GM18873 (cell line): Measurements from ENCODE around the gene GBX2.

Experiments
- ATAC-seq: cut with Tn5 transposase; IDR thresholded peaks from one replicate; pipeline ENCODE4 v1.9.1; 2021; ENCODE audit warnings: mild to moderate bottlenecking, moderate library complexity, moderate number of reproducible peaks; ENCODE audit not compliant: unreplicated experiment, low FRiP score

GBX2 gene

GRCh38 chr2:236184701-236185100 is 16.5 kb upstream of the GBX2 start:
- ATAC-seq: no peak

- no peak for ATAC-seq
Observed at GRCh38 chr2:236180831-236181453, 12.8 kb upstream of the GBX2 start.

DNA sequence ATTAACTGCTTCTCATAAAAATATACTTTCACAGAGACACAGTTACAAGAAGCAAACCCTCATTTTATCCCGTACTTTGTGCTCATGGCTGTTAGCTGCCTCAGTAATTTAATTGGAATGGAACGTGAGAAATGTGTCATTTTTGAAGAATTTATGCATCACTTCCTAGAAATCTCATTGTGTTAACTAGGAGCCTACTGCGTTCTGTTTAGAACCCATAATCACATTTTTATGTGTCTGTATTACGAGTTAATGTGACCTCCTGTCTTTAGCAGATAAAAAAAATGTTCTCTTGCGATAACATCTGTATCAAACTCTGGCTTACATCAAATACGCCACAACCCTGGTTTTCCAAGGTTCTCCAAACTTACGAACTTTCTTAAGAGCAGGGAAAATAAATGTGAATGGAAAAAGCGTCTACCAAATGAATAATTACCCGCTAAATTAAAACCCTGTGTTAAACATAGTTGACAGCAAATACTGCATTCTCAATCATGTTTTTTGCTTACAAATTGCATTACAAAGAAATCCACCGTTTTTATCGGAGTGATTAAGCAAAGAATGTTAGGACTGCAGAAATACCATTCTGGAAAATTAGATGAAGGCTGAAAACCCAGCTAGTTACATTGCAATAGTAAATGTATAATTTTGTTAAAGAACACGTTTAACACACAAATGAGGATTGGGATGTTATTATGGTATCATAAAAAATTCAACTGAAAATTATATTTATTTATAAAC is 12.1 kb upstream of the GBX2 start:
- no peak for ATAC-seq

GRCh38 chr2:236179236-236180075 is 11.3 kb upstream of the GBX2 start:
- ATAC-seq: no peak

- ATAC-seq: no peak
Observed at GRCh38 chr2:236178890-236179235, 10.7 kb upstream of the GBX2 start.

DNA sequence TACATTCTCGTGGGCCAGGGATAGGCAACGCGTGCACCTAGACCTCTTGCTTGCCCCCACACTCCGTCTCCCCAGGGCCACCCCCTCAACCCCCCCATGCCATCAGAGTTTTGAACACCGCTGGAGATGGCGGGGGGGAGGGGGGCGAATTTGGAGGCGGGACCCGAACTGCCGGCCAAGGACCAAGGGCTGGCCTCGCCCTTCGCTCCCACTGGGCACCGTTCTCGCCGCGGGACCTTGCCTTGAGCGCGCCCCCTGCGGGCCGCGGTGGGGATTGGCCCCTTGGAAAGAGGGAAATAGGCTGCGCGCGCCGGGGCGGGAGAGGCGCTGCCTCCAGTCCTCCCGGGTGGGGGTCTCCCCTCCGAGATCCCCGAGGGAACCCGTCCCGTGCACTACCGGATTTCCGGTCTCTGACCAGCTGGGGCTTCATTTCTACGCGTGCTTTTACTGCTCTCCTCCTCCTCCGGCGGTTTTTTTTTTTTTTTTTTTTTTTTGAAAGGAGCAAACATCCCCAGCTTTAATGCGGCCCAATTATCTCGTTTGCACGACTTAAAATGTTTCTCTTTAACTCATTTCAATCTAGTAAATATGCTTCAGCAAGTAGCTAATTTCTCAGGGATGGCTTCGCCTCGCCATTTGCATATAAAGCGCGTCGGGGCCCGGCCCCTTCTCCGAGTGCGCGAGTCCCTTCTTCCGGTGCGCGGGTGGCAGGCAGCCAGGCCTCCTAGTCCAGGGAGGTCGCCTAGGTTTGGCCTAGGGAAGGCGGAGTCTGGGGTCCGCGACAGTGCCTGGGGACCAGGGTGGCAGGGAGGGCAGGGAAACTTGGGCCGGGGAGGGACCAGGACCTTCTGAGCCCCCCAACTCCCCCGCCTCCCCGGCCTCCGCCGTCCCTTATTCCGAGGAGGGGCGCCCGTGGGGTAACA is 10.0 kb upstream of the GBX2 start:
- no peak for ATAC-seq

DNA sequence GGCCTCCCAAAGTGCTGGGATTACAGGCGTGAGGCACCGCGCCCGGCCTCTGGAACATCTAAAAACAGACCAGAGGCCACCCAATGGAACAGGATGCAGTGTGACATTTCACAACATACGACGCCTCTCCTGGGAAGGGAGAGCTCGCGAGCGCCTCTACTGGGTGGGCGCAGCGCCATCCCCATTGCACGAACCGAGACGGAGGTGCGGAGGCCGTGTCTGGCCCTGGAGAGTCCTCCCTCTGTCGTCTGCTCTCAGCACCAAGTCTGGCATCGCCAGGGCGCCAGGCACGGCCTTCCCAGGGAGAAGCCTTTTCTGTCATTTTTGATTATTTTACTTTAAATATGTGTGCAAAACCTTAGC is 9.4 kb upstream of the GBX2 start:
- no peak for ATAC-seq

GRCh38 chr2:236176951-236177350 is 8.8 kb upstream of the GBX2 start:
- ATAC-seq: no peak

DNA sequence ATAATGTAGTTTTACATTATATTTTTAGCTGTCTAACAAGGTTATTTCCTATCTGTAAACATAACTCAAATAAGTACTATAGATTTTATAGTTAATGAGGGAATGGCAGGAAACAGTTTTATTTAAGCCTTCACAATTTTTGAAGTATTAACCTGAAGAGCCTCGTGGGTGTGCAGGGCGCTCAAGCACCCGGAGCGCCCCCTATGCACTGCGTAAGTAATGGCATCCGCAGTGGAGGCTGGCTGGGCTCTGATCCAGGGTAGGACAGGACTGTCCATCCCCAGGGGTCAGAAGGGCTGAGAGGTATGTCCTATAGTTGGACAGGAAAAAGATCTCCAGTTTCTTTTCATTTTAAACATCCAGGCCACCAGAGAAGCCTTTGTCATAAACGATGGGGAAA is 8.2 kb upstream of the GBX2 start:
- no peak for ATAC-seq

- ATAC-seq: no peak
Observed at GRCh38 chr2:236175548-236176150, 7.5 kb upstream of the GBX2 start.

DNA sequence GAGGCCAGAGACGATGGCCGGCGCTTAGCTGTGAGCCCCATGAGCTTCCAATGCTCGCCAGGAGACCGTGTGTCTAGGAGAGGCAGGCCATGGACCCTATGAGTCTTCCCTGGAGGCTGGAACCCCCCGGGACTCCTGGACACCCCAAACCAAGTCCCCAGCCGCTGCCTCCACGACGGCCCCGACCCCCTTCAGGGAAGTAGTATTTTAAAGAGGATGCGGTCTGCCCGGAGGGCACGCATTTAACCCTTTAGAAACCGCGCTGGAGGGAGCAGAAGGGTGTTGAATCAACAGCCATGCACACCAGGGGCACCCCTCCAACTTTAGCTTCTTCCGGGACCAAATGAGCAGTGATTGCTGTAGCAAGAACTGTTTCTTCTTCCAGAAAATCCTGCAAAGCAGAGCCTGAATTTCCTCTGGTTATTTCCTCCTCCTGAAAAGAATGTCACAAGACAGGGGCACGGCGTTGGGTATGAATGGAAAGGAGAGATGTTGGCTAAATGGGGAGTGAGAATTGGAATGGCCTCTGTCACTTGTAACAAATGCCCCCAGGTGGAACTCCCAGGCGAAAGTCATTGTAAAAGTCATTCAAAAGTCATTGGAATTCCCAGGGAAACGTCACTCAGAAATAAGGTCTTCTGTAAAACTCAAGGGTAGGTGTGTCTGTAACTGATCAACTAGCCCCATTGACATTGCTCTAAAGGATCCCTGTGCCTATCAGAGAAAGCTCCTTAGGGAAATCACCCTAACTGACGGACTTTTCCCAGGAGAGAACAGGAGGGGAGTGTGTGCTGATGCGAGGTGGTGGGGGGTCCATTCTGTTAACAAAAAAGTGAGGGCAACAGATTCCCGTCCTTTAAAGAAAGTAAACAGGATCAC is 5.8 kb upstream of the GBX2 start:
- no peak for ATAC-seq

- ATAC-seq: no peak
Observed at GRCh38 chr2:236173036-236173728, 5.0 kb upstream of the GBX2 start.

GRCh38 chr2:236172255-236173035 is 4.3 kb upstream of the GBX2 start:
- ATAC-seq: no peak

DNA sequence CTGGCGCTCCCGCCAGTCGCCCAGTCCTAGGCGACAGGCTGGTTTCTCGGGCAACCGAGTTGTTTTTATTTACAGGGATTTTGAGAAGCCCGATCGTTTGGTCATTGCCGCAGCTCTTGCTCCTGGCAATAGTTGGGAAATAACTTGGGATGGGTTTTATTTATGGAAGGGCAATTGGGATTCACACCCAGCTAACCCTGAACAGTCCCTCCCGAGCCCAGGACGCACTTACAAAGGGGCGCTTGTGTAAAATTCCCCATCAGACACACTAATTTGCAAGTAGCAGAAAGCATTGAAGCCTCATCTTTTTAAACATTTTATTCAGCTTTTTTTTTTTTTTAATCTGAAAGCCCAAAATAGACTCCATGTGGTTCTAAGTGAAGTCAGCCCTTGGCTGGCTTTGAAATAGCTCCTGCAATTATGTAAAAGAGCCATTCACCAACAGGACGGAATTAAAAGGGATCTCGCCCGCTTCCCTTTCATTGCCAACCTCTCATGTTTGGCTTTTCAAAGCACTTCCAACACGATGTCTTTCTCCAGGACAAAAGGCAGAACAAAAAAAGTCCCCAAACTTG is 3.6 kb upstream of the GBX2 start:
- no peak for ATAC-seq

DNA sequence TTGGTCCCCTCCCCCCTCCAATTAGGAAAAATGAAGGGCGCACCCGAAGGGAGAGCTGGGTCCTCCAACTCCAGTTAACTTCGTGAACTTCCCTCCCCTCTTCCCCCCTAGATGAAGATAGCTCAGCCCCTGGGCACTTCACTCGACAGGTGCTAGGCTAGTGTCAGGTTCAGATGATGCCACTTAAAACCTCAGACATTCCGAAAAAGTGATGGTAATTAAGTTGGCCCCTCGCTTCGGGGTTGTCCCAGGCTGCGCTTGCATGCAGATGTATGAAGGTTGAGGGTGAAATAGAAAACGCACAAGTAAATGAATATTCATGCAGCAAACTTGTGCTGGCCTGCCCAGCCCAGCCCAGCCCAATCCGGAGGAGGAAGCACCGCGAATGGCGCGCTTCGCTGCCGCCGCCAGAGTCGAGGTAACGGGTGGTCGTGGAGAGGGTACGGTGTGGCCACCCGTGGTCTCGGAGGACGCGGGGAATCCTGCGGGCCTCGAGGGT is 3.0 kb upstream of the GBX2 start:
- ATAC-seq: no peak

- ATAC-seq: no peak
Observed at GRCh38 chr2:236170590-236171165, 2.5 kb upstream of the GBX2 start.
